HG03432 (cell line): ENCODE measurements around the gene COL6A3.
"Not testable (repeated sequence)": the region's sequence is repeated elsewhere in the genome, so short reads cannot be mapped to it uniquely, and the experiment has no call there.

Experiments
- ATAC-seq: cut with Tn5 transposase; IDR thresholded peaks from one replicate; pipeline ENCODE4 v1.9.1; 2021; ENCODE audit warnings: mild to moderate bottlenecking, moderate library complexity; ENCODE audit not compliant: unreplicated experiment

The COL6A3 gene

DNA sequence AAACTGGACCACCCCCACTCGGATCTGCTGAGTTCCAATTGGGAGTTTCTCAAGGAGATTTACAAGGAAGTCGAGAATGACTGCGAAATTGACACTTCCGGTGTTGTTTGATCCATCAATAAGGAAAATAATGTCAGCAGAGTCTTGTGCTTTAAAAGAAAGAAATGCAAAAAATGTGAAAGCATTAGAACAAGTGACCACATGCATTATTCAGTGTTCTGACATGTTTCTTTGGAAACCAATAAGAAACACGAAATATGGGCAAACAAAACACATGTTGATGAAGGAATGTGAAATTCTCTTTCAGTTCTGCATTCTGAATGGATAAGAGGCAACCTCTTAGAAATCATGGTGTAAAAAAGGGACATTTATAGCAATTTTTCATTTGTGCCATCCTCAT is 25.9 kb downstream of the COL6A3 start:
- ATAC-seq: no peak

DNA sequence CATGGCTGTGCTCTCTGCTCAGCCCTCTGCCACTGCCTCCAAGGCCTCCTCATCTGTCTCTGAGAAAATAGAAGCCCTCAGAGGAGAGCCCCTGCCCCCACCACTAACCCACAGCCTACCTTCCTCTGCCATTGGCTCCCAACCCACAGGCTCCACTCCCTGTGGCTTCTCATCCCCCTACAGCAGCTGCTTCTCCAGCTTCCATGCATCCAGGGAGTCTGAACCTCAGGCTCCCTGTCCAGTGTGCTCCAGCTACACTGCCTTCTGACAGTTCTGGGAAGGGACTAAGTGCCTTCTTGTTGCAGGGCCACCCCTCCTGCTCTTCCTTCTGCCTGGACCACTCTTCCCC is 29.3 kb downstream of the COL6A3 start:
- ATAC-seq: no peak

DNA sequence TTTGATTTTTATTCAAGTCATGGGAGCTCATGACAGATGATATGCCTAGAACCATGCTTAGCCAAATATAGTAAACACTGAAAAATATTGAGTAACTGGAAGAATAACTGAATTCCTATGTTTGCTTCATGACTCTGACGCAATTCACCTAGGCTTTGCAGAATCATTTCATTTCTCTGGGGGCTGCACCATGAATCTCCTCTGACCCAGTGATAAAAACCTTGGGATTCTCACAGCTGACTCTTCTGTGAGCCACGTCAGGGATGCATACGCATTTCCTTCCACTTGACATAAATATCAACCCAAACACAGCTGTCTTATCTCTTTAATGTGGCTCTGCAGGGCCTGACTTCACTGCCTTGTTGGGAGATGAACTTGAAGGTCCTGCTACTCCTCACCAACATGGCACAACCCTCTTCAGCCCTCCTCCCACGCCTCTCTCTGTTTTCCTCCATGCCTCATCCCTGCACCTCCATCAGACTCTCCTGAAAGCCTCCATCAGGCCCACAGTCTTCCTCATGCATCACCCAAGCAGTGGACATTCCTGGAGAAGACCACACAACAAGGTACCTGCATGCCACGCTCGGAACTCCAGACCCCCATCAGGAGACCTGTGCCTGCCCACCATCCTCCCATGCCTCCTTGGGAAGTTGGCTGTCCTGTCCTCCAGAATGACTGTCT is 29.8 kb downstream of the COL6A3 start:
- no peak for ATAC-seq

DNA sequence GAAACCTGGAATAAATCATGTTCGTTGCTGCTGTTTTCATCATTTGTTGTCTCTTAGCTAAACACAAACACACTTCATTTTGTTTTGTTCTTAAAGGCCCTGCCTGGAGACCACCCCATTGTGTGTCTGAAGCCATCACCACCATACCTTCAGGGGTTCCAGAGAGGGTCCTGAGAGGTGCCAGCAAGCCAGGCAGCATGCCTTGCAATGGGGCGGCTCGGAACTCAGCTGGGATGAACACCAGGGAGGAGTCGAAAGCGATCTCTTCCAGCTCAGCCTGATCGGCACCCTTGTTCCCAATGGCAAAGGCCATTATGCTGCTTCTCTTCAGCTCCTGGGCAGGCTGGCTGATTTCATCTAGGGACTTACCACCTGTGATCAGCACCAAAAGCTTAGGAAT is 33.2 kb downstream of the COL6A3 start:
- ATAC-seq: no peak

DNA sequence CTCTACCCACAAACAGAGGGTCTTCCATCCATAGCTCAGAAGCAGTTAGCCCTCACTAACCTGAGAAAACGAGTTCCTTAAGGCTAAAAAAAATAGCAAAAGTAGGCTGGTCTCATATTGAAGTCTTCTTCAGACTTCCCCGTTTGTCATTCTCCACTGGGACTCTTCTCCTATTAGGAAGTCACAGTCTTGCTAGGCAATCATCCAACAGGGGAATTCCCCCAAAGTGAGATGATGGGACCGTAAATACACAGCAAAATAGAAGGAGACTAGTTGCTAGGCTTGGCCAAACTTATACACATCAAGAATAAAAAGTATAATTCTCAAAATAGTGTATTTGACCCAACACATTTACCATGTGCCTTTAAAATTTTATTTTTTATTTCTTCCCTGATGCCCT is 34.3 kb downstream of the COL6A3 start:
- ATAC-seq: no peak

DNA sequence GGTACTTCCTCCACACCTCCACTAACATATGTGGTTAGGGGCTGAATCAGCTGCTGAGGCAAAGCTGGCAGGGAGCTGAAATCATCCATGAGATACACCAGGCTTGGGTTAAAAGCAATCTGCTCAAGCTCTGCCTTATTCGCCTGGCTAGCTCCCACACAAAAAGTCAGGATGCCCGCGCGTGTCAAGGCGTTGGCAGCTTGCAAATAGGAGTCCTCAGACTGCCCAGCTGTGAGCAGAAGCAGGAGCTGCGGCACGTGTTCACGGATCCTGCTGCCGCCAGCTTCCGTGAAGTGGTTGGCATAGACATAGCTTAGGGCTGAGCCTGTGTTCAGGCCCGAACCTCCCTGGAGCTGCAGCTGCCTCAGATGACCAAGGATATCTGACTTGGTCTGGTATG is 35.3 kb downstream of the COL6A3 start:
- no peak for ATAC-seq

DNA sequence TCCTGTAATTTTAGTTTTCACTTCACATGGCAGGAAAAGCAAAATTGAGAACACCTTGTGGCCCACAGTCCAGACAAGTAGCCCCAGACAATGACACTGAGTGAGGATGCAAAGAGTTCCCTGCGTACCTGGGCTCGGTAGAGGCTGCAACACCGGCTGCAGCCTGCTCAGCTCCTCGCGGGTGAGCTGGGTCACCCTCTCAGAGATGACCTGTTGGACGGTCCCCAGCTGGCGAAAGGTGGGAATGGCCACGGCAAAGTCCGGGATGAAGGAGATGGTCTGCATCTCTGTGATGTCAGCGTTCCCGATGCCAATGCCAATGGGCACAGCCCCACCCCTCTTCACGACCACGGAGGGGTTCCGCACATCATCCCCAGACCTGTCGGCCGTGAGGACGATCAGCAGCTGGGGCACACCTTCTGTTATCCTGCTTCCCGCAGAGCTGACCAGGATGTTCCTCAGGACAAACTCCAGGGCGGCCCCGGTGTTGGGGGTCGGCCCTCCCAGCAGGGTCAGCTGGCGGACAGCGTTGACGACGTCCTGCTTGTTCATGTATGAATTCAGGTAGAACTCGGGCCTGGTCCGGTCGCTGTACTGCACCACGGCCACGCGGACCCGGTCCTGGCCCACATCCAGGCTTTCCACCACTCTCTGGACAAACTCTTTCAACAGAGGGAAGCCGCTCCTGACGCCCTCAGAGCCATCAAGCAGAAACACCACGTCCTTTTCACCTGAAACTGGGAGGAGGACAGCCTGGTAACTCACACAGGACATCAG is 39.5 kb downstream of the COL6A3 start:
- no peak for ATAC-seq

DNA sequence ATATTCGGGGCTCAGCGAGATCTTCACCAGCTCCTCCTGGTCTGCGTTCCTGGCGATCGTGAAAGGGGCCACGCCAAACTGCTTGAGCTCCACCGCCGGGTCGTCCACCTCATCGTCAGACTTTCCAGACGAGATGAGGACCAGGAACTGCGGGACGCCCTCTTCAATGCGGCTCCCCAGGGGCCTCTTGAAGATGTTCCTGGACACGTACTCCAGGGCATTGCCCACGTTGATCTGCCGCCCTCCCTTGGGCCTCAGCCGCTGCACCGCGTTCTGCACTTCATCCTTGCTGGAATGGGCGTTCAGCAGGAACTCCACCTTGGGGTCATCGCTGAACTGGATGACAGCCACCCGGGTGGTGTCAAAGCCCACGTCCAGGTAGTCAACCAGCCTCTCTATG is 42.1 kb downstream of the COL6A3 start:
- no peak for ATAC-seq

DNA sequence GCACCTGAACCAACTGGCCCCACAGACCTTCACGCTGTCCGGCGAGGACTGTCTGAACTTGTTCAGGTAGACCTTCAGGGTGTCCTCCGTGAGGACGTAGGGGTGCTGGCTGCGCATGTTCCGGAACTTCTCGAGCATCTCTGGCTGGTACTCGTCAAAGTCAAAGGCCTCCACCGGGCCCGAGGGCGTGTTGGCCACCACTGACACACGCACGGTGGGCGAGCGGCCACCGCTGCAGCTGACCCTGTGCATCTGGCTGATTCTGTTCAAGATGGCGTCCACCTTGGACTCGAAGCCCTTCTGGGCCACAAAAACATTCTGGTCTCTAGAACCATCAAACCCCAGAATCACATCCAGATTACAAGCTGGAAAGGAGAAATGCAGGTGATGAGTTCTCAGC is 48.3 kb downstream of the COL6A3 start:
- ATAC-seq: no peak

DNA sequence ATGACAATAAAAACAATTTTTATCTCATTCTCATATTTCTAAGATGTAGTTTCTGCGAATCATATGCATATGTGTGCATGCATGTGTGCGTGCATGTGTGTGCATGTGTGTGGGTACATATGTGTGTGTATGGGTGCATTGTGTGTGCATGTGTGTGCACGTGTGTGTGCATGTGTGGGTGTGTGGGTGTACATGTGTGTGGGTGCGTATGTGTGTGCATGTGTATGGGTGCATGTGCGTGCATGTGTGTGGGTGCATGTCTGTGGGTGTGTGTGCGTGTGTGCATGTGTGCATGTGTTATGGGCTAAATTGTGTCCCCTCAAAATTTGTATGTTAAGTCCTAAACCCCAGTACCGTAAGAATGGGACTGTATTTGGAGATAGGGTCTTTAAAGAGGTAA is 49.3 kb downstream of the COL6A3 start:
- no peak for ATAC-seq

DNA sequence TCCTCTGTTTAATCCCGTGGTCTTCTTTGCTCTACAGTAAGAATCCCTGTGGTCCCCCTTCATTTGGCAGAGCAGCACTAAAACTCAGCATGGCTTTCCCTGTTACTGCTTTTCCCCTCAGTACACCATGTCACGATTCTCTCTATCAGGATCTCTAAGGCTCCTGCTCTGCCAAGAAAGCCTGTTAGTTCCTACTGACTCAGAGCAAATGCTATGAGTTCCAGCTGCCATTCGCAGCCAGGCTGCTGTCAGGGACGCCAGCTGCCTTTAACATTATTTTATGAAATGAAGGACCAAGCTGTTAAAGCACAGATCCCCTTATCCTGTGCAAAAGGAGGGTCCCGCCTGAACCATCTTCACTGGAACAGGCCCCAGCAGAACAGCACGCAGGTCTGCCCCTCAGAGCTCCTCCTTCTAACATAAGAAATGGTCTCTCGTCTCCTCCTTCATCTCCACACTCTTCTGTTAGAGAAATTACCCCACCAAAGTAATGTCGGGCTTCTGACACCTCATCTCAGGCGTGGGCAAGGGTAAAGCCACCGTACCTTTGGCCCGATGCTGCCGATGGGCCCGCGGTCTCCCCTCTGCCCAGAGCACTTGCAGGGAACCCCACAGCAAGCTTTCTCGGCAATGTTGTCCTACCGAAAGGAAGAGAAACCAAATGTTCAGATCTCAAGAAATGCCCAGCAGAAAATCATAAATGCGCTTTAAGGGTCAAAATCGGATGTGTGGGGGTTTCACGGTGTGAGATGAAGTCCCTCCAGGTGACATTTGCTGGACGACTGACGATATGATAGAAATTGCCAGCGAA is 52.6 kb downstream of the COL6A3 start:
- ATAC-seq: no peak

DNA sequence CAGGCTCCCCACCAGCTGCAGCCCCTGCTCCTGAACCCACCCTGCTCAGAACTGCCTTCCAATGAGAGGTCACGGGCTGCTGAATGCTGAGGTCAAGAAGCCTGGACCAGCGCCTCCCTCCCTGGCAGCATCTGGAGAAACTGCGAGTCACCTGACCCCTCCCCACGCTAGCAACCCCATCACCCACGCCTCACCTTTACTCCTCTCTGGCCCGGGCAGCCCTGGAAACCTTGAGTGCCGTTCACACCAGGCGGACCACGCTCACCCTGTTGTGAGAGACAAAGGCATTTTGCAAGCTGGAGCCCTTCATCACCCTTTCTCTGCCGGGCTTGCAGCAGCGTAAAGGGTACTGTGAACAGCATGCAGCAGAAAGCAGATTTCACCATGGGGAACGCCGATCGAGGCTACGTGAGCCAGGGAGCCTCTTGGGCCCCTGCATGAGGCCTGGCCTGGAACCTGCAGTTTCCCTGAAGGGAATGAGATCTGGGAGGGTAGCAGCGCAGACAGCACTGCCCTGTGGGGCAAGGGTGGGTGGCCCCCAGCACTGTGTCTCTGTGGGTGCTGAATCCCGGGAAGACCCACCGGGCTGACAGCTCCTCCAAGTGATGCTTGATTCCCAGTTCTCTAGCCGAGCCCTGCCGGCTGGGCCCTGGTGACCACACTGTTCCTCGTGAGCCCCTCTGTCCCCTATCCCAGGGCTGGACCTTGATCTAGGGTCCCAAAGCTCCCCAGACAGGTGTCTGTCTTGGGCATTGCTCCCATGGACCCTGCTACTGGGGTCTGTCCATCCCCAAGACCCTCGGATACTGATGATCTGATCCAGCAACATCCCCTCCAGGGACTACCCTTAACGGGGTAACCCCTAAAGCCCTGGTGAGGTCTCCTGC is 53.8 kb downstream of the COL6A3 start:
- no peak for ATAC-seq

DNA sequence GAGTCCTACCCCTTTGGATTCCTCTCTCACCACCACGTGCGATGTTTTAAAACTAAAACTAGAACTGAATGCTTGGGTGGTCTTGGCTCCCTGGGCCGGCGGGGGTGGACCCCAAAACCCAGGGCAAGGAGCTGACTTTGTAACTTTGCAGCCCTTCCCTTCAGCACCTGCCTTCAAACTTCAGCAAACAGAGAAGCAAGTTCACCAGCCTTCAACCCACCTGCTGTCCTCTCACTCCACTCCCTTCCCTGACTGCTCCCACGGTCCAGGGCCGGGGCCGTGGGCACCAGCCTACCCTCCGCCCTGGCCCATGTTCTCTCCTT is 54.5 kb downstream of the COL6A3 start:
- no peak for ATAC-seq

DNA sequence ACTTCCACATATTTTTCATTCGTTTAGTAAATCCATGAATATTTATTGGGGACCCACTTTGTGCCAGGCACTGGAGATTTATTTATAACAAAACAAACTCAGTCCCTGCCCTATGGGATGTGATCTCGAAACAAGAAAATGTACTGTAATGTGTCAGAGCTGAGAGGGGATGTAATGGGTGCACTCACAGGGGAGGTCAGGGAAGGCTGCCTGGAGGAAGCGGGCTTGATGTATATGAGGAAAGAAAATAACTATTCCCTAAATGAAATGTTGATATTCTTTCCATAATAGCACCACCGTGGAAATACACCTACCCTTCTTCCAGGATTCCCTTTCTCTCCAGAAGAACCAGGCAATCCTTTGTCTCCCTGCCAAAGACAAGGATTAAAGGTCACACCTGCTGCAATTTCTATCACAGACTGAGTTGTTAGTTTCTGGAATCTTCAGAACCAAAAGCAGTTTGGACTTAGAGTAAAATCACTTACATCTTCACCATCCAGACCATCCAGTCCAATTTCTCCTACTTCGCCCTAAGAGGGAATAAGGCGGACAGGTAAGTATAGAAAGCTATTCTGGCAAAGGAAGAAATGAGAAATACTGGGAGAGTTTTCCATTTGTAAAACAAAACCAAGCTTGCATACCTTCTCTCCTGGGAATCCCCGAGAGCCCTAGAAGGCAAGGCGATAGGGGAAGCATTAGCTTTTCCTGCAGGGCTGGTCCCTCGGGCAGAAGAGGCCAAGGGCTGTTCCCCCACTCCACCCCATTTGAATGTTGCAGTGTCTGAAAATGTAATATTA is 55.0 kb downstream of the COL6A3 start:
- ATAC-seq: no peak

DNA sequence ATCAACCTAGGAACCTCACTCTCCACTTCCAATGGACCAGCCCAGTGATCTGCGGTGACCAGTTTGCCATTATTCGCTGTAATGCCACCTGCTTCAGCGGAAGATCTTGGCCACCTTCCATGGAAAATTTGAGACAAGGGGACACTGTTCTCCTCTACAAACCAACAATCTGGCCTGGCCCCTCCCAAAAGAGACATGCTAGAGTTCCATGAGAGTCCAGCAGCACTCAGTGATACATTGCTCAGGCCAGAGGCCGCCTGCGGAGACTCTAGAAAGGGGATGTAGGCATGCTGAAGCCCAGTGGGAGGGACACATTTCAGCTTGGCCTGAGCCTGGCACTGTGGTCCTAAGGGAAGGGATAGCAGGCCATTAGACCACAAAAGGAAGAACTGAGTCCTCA is 58.3 kb downstream of the COL6A3 start:
- ATAC-seq: no peak

DNA sequence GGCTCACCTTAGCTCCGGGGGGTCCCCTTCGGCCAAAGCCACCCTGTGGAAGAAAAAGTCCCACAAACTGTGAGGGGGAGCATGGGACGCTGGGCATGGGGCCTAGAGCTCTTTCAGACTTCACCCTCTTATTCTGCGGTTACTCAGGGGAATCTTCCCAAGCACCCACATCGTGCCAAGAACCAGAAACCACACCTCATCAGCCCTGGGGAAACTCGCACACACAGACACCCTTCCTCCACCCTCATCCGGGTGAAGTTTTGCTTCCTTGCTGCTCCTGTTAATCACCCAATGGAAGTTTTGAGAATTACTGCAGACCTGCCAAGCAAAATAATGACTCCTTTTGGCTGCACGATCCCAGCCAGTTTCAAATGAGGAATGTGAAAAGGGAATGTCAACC is 59.1 kb downstream of the COL6A3 start:
- ATAC-seq: no peak

DNA sequence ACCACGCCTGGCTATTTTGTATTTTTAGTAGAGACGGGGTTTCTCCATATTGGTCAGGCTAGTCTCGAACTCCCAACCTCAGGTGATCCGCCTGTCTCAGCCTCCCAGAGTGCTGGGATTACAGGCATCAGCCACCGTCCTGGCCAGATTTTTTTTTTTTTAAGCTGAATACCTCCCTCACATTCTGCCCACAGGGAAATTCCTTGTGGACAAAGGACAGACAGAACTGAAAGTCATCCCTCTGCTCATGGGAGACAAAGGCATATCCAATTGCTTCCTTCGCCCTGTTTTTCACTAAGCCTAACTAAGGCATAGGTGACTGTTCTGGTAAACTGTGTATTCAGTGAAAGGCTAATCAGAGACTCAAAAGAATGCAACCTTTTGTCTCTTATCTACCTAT is 59.8 kb downstream of the COL6A3 start:
- ATAC-seq: not testable (repeated sequence)

DNA sequence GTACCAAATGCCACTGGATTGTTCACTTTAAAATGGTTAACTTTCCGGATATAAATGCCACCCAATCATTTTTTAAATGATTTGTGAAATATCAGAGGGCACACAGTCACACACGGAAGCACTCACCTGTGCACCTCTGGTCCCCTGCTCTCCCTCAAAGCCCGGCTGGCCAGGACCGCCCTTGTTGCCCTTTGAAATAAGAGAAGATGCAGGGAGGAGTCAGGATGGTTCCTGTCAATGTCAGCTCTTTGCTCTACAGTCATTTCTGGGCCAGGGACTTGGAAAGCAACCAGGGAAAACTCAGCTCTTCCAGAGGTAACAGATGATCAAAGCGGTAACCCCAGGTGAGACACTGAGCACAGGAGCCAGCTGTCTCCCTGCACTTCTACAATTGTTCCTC is 60.7 kb downstream of the COL6A3 start:
- no peak for ATAC-seq

DNA sequence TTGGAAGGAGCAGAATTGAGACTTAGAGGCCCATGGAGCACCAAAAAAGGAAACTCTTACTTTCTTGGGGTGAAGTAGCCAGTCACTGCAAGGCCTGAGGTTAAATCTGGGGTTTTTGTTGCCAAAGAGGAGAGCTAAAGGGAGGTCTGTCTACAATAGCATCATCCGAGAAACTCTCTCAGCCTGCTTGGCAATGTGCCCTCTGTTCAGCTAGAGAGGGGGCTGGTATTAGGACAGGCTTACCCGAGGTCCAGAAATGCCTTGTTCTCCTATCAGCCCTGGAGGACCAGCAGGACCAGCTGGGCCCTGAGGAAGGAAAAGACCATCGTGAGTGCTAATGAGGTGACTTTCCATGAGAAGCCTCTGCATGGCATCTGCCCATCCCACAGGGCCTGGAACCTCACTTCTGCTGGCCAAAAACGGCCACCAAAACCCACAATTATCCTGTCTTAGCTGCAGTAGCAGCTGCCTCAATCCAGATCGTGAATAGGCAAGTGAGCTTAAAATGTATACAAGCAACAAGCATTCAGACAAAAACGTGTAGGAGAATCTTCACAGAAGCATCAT is 61.6 kb downstream of the COL6A3 start:
- no peak for ATAC-seq

DNA sequence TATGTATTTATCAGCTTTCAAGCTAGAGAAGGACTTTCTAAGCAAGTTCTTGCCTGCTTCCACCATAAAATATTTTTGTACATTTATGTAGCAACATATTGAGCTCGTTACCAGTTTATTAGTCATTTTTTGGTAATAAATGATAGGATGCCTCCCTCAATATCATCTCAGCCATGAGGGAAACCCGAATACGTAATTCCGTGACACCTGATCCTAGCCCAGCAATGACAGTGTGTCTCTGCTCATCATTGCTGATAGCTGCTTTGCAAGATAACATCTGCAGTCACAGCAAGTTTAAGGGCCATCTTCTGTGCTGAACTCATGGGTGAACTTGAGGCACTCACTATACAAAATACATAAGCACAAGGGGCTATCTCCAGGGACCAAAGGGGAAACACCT is 62.2 kb downstream of the COL6A3 start:
- ATAC-seq: no peak
